H9 (cell line): Measurements from ENCODE around the gene SAP25. TPM values are rescaled to one million over a fixed set of nuclear protein-coding genes. Genes with fewer than 3 reads are reported as not detected.
"Not testable (repeated sequence)": the region's sequence is repeated elsewhere in the genome, so short reads cannot be mapped to it uniquely, and the experiment has no call there.

Experiments
- DNase-seq: peaks from one replicate; pipeline ENCODE4 v3.0.0-alpha.2; 2017
- H2AFZ ChIP-seq: one replicate; pipeline ENCODE4 v1.6.1; 2013; ENCODE audit warnings: mild to moderate bottlenecking, low read length, control low read depth, moderate library complexity
- H2AK5ac ChIP-seq: 2 replicates; pipeline ENCODE4 v1.6.1; 2013; ENCODE audit warnings: low read length, control low read depth, mixed read lengths; ENCODE audit not compliant: insufficient read length
- H2BK120ac ChIP-seq: one replicate; pipeline ENCODE4 v1.6.1; 2013; ENCODE audit warnings: low read depth, mild to moderate bottlenecking, low read length, control low read depth, inconsistent platforms; ENCODE audit not compliant: poor library complexity, severe bottlenecking
- H2BK12ac ChIP-seq: 2 replicates; pipeline ENCODE4 v1.6.1; 2013; ENCODE audit warnings: low read length, control low read depth, mixed read lengths, low read depth; ENCODE audit not compliant: insufficient read length
- H2BK15ac ChIP-seq: 2 replicates; pipeline ENCODE4 v1.6.1; 2013; ENCODE audit warnings: low read depth, low read length, control low read depth
- H2BK20ac ChIP-seq: one replicate; pipeline ENCODE4 v1.6.1; 2013; ENCODE audit warnings: low read depth, mild to moderate bottlenecking, low read length, control low read depth, inconsistent platforms; ENCODE audit not compliant: poor library complexity, severe bottlenecking
- H2BK5ac ChIP-seq: 2 replicates; pipeline ENCODE4 v1.6.1; 2013; ENCODE audit warnings: low read length, control low read depth, mixed read lengths; ENCODE audit not compliant: insufficient read length
- H3K14ac ChIP-seq: 2 replicates; pipeline ENCODE4 v1.6.1; 2013; ENCODE audit warnings: low read length, control low read depth; ENCODE audit not compliant: insufficient read depth
- H3K18ac ChIP-seq: 2 replicates; pipeline ENCODE4 v1.6.1; 2013; ENCODE audit warnings: low read depth, mild to moderate bottlenecking, mixed read lengths, low read length, control low read depth; ENCODE audit not compliant: insufficient read length
- H3K23ac ChIP-seq: 2 replicates; pipeline ENCODE4 v1.6.1; 2013; ENCODE audit warnings: low read length, control low read depth, mixed read lengths, low read depth; ENCODE audit not compliant: insufficient read length
- H3K23me2 ChIP-seq: 2 replicates; pipeline ENCODE4 v1.6.1; 2013; ENCODE audit warnings: low read depth, mild to moderate bottlenecking, mixed read lengths, low read length, control low read depth; ENCODE audit not compliant: insufficient read length, poor library complexity, severe bottlenecking
- H3K27ac ChIP-seq: 2 replicates; pipeline ENCODE4 v1.5.1; 2013; ENCODE audit warnings: low read length, control low read depth, mixed read lengths, low read depth; ENCODE audit not compliant: insufficient read length
- H3K27me3 ChIP-seq: 2 replicates; pipeline ENCODE4 v1.6.1; 2013; ENCODE audit warnings: low read length, control low read depth, inconsistent platforms; ENCODE audit not compliant: insufficient read depth
- H3K4ac ChIP-seq: 2 replicates; pipeline ENCODE4 v1.6.1; 2013; ENCODE audit warnings: low read depth, mild to moderate bottlenecking, control low read depth, inconsistent platforms, low read length, moderate library complexity
- H3K4me1 ChIP-seq: 2 replicates; pipeline ENCODE4 v1.6.1; 2013; ENCODE audit warnings: low read length, control low read depth, inconsistent platforms; ENCODE audit not compliant: insufficient read depth
- H3K4me2 ChIP-seq: 2 replicates; pipeline ENCODE4 v1.6.1; 2013; ENCODE audit warnings: low read length, control low read depth, mixed read lengths; ENCODE audit not compliant: insufficient read length, insufficient read depth
- H3K56ac ChIP-seq: 2 replicates; pipeline ENCODE4 v1.6.1; 2013; ENCODE audit warnings: low read depth, mild to moderate bottlenecking, mixed read lengths, low read length, control low read depth; ENCODE audit not compliant: insufficient read length
- H3K79me1 ChIP-seq: 2 replicates; pipeline ENCODE4 v1.6.1; 2013; ENCODE audit warnings: low read depth, mild to moderate bottlenecking, moderate library complexity, low read length, control low read depth, inconsistent platforms; ENCODE audit not compliant: insufficient read depth, poor library complexity, severe bottlenecking
- H3K79me2 ChIP-seq: 2 replicates; pipeline ENCODE4 v1.6.1; 2013; ENCODE audit warnings: low read length, control low read depth, inconsistent platforms; ENCODE audit not compliant: insufficient read depth
- H3K9ac ChIP-seq: 2 replicates; pipeline ENCODE4 v1.6.1; 2013; ENCODE audit warnings: low read length, control low read depth, mixed read lengths; ENCODE audit not compliant: insufficient read length; ENCODE audit errors: extremely low read depth
- H3K9me3 ChIP-seq: one replicate; pipeline ENCODE4 v1.6.1; 2013; ENCODE audit warnings: low read depth, low read length, inconsistent platforms; ENCODE audit not compliant: control insufficient read depth
- H3T11ph ChIP-seq: one replicate; pipeline ENCODE4 v1.6.1; 2013; ENCODE audit warnings: mild to moderate bottlenecking, low read length, control low read depth, inconsistent platforms
- H4K20me1 ChIP-seq: one replicate; pipeline ENCODE4 v1.6.1; 2013; ENCODE audit not compliant: control insufficient read depth, insufficient read length, insufficient read depth
- H4K5ac ChIP-seq: 2 replicates; pipeline ENCODE4 v1.6.1; 2013; ENCODE audit warnings: low read depth, mild to moderate bottlenecking, mixed read lengths, low read length, control low read depth; ENCODE audit not compliant: insufficient read length
- H4K8ac ChIP-seq: replicated peaks from 2 replicates; pipeline ENCODE4 v1.6.1; 2013; ENCODE audit warnings: low read length, control low read depth, mixed read lengths, low read depth; ENCODE audit not compliant: insufficient read length
- H4K91ac ChIP-seq: 2 replicates; pipeline ENCODE4 v1.6.1; 2013; ENCODE audit warnings: low read depth, mild to moderate bottlenecking, moderate library complexity, mixed read lengths, low read length, control low read depth; ENCODE audit not compliant: insufficient read length
- H3K27ac Mint-ChIP-seq, 3 experiments: 2 replicates in 2 of 3; 3 replicates in 1 of 3; pipeline ENCODE4 v1.8.0; 2020 to 2021; ENCODE audit warnings: mixed read lengths in 3 of 3, mild to moderate bottlenecking in 1 of 3, moderate library complexity in 1 of 3
- H3K27me3 Mint-ChIP-seq: 2 replicates; pipeline ENCODE4 v1.8.0; 2021; ENCODE audit warnings: low read depth, mild to moderate bottlenecking, moderate library complexity, mixed read lengths
- H3K36me3 Mint-ChIP-seq, 3 experiments: 2 replicates in 2 of 3; 3 replicates in 1 of 3; pipeline ENCODE4 v1.8.0; 2020 to 2021; ENCODE audit warnings: low read depth in 3 of 3, mixed read lengths in 3 of 3; ENCODE audit not compliant: insufficient read depth in 1 of 3
- H3K4me1 Mint-ChIP-seq, 2 experiments: 2 replicates each; pipeline ENCODE4 v1.8.0; 2020; ENCODE audit warnings: mixed read lengths in 2 of 2
- H3K4me3 Mint-ChIP-seq, 2 experiments: 2 replicates in 1 of 2; 3 replicates in 1 of 2; pipeline ENCODE4 v1.8.0; 2020 to 2021; ENCODE audit warnings: mild to moderate bottlenecking in 2 of 2, mixed read lengths in 2 of 2, moderate library complexity in 1 of 2
- H3K9me3 Mint-ChIP-seq, 2 experiments: 2 replicates in 1 of 2; 3 replicates in 1 of 2; pipeline ENCODE4 v1.8.0; 2020; ENCODE audit warnings: mild to moderate bottlenecking in 2 of 2, mixed read lengths in 2 of 2, moderate library complexity in 1 of 2
- WGBS: extraction: QIAGEN DNeasy Blood & Tissue Kit; methylation state at CpG from one replicate; pipeline ENCODE4 v1.1.7; 2013; ENCODE audit warnings: missing lambda C conversion rate, low lambda C conversion rate, mixed read lengths; ENCODE audit not compliant: insufficient read length; ENCODE audit errors: extremely low coverage; 5-methylcytosine and 5-hydroxymethylcytosine counted together
- total RNA-seq: library from RNA; stranded (reverse); gene quantifications from 2 replicates; pipeline ENCODE4 v1.2.1, GENCODE V29; 2021

SAP25 gene
- total RNA-seq, 1 experiment from 2014 or later: 4.2 TPM

DNA sequence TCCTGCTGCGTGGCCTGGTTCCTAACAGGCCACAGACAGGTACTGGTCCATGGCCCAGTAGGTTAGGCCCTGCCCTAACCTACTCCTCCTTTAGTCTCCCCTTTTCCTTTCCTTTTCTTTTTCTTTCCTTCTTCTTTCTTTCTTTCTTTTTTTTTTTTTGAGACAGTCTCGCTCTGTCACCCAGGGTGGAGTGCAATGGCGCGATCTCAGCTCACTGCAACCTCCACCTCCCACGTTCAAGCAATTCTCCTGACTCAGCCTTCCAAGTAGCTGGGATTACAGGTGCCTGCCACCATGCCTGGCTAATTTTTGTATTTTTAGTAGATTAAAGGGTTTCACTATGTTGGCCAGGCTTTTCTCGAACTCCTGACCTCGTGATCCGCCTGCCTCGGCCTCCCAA is 37.7 kb downstream of the SAP25 start:
- H2BK20ac ChIP-seq, H3K79me2 ChIP-seq, H3K18ac ChIP-seq, DNase-seq, H3K23ac ChIP-seq, H4K8ac ChIP-seq, H4K91ac ChIP-seq, H2AK5ac ChIP-seq, H3K9me3 ChIP-seq, H3K4ac ChIP-seq, H3K79me1 ChIP-seq, H3K4me2 ChIP-seq, H3K14ac ChIP-seq, H3K4me1 ChIP-seq, H2BK120ac ChIP-seq, H3K27me3 ChIP-seq, H3K36me3 Mint-ChIP-seq, H3T11ph ChIP-seq, H3K4me3 Mint-ChIP-seq, H4K20me1 ChIP-seq, H4K5ac ChIP-seq, H3K9ac ChIP-seq, H2BK5ac ChIP-seq, H3K56ac ChIP-seq, H2BK15ac ChIP-seq, H2AFZ ChIP-seq, H3K9me3 Mint-ChIP-seq, H3K27ac ChIP-seq, H2BK12ac ChIP-seq: not testable (repeated sequence)
- no CpG with 5 or more reads among the region's 9 CpGs for WGBS
- Mint-ChIP-seq H3K27ac (peak overlapping the region in 1 of 3 experiments; percentile 88; a peak in 1 of 7 replicates), H3K27me3 (peaks cover 25% of the 10 kb centered on the region), H3K4me1 (peaks cover 15 to 17% of the 10 kb centered on the region in 2 experiments)
- peaks cover 11% of the 10 kb centered on the region for H3K23me2 ChIP-seq
